Measurements from ENCODE around the gene MCF2. TPM values are rescaled to one million over a fixed set of nuclear protein-coding genes. Genes with fewer than 3 reads are reported as not detected.

MCF2 gene
- total and polyA plus RNA-seq, 2 donors (not counting 1 experiment from before 2014, with no cell fraction given), result 0.39 to 0.54 TPM

DNA sequence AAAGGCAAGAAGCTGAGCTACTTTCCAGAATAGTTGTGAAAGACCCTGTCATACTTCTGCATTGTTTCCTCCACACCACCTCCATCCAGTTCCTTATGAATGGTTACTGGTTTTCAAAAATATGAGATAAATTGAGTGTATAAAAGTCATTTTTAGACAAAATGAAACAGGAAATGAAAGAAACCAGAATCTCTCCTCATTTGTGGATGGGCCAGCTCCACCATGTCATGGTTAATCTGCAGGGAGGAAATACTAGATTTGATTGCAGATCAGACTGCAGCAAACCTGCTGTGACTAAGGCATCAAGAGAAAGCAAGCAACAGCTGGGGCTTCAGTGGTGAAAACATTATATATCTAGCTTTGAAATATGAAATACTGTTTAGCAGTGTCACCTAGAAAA lies 153.6 kb downstream of the MCF2 start:
- DNase-seq (no peak), ATAC-seq (ENCODE audit: low read depth) (no peak)
- peak overlapping the region; percentile 53 for H3K4me3 Mint-ChIP-seq
- H3K27ac ChIP-seq (ENCODE audit: low read length in 2 of 2), result no peak overlapping the region
- H2AFZ ChIP-seq (ENCODE audit: insufficient read depth, low read depth, low read length, poor library complexity, severe bottlenecking), result peak overlapping the region; percentile 3
- H3K27me3 Mint-ChIP-seq, result no peaks in the 10 kb centered on the region
- intact Hi-C loops (cut with micrococcal nuclease), result no loop called here
- H3K4me2 ChIP-seq (replicated peaks; ENCODE audit: low read depth, low read length, poor library complexity, severe bottlenecking), result peak overlapping the region; percentile 34
- H3K27ac Mint-ChIP-seq, result no peak overlapping the region
- peaks cover 24% of the 10 kb centered on the region for H3K4me1 Mint-ChIP-seq
- no peaks in the 10 kb centered on the region for H3K9me3 ChIP-seq (ENCODE audit: control extremely low read depth in 1 of 3, control insufficient read depth in 2 of 3, insufficient read depth in 1 of 3, low read length in 2 of 3)
- no peak overlapping the region for H3K4me3 ChIP-seq (ENCODE audit: control extremely low read depth in 1 of 5, extremely low read depth in 1 of 5, insufficient read depth in 1 of 5, low read depth in 2 of 5, low read length in 4 of 5)
- H3K9me3 Mint-ChIP-seq (ENCODE audit: insufficient read depth), result no peaks in the 10 kb centered on the region
- ChIA-PET POLR2A (no interaction called here), CTCF (no interaction called here)
- no peak overlapping the region for H3K9ac ChIP-seq (ENCODE audit: low read length)
- H4K20me1 ChIP-seq (ENCODE audit: control insufficient read depth, insufficient read depth, low read length, poor library complexity, severe bottlenecking), result no peaks in the 10 kb centered on the region
- no peaks in the 10 kb centered on the region for H3K36me3 ChIP-seq (replicated peaks in 1 of 2; ENCODE audit: control extremely low read depth in 1 of 2, control insufficient read depth in 1 of 2, extremely low read depth in 1 of 2, insufficient read depth in 2 of 2, low read length in 1 of 2)
- peaks cover 14 to 16% of the 10 kb centered on the region in 2 donors for H3K4me1 ChIP-seq (ENCODE audit: control insufficient read depth in 2 of 2, insufficient read depth in 2 of 2, low read length in 2 of 2)
- H3K79me2 ChIP-seq (ENCODE audit: control insufficient read depth, insufficient read depth, low read length), result no peaks in the 10 kb centered on the region
- no peaks in the 10 kb centered on the region for H3K27me3 ChIP-seq (replicated peaks in 1 of 4; ENCODE audit: control extremely low read depth in 1 of 4, control insufficient read depth in 3 of 4, insufficient read depth in 4 of 4, low read length in 3 of 4)
- TF ChIP-seq EZH2 (IDR thresholded peaks at IDR 0.05; ENCODE audit: borderline replicate concordance, insufficient read depth, low read depth, low read length, poor library complexity, severe bottlenecking) (no peak), CTCF (IDR thresholded peaks at IDR 0.05) (no peak)

DNA sequence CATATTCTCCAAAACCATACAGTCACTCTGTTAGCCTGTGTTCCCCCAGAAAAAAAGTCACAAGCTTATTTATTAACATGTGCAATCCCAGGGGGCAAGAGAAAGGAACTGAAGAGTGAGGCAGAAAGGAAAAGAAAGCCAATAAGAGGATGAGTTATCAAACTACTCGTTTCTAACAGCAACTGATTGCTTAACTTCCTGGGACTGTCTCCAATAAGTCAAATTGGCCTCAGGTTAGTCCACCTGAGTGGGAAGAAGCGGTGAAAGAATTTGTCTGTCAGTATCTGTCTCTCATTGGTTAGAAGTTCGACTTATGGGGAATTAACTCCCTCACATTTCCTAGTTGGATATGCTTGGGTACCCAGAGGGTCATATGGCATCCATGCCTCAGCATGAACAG lies 163.4 kb downstream of the MCF2 start:
- no peak for DNase-seq
- no peaks in the 10 kb centered on the region for H3K9me3 Mint-ChIP-seq (ENCODE audit: insufficient read depth)
- intact Hi-C loops (cut with micrococcal nuclease), result no loop called here
- CTCF ChIA-PET, result no interaction called here
- Histone ChIP-seq H3K4me2 (replicated peaks; ENCODE audit: low read depth, low read length, poor library complexity, severe bottlenecking) (no peak overlapping the region), H3K9me3 (ENCODE audit: control extremely low read depth in 1 of 3, control insufficient read depth in 2 of 3, insufficient read depth in 1 of 3, low read length in 2 of 3) (no peaks in the 10 kb centered on the region), H3K36me3 (replicated peaks in 1 of 2; ENCODE audit: control extremely low read depth in 1 of 2, control insufficient read depth in 1 of 2, extremely low read depth in 1 of 2, insufficient read depth in 2 of 2, low read length in 1 of 2) (no peaks in the 10 kb centered on the region), H4K20me1 (ENCODE audit: control insufficient read depth, insufficient read depth, low read length, poor library complexity, severe bottlenecking) (no peaks in the 10 kb centered on the region), H2AFZ (ENCODE audit: insufficient read depth, low read depth, low read length, poor library complexity, severe bottlenecking) (no peak overlapping the region), H3K27me3 (replicated peaks in 1 of 4; ENCODE audit: control extremely low read depth in 1 of 4, control insufficient read depth in 3 of 4, insufficient read depth in 4 of 4, low read length in 3 of 4) (no peaks in the 10 kb centered on the region), H3K27ac (ENCODE audit: low read length in 2 of 2) (no peak overlapping the region), H3K4me1 (ENCODE audit: control insufficient read depth in 2 of 2, insufficient read depth in 2 of 2, low read length in 2 of 2) (no peaks in the 10 kb centered on the region), H3K9ac (ENCODE audit: low read length) (no peak overlapping the region), H3K4me3 (ENCODE audit: control extremely low read depth in 1 of 5, extremely low read depth in 1 of 5, insufficient read depth in 1 of 5, low read depth in 2 of 5, low read length in 4 of 5) (no peak overlapping the region), H3K79me2 (ENCODE audit: control insufficient read depth, insufficient read depth, low read length) (no peaks in the 10 kb centered on the region)
- no peaks in the 10 kb centered on the region for H3K27me3 Mint-ChIP-seq
- no peak overlapping the region for H3K27ac Mint-ChIP-seq
- POLR2A ChIA-PET, result no interaction called here
- ATAC-seq (ENCODE audit: low read depth), result no peak
- H3K4me1 Mint-ChIP-seq, result no peaks in the 10 kb centered on the region
- no peak overlapping the region for H3K4me3 Mint-ChIP-seq
- TF ChIP-seq EZH2 (IDR thresholded peaks at IDR 0.05; ENCODE audit: borderline replicate concordance, insufficient read depth, low read depth, low read length, poor library complexity, severe bottlenecking), result no peak
- WGBS (ENCODE audit: insufficient coverage), result no CpG with 5 or more reads among the region's 3 CpGs
